Measurements from ENCODE around the gene SH3BP1.

- TF ChIP-seq, protein P1, sequence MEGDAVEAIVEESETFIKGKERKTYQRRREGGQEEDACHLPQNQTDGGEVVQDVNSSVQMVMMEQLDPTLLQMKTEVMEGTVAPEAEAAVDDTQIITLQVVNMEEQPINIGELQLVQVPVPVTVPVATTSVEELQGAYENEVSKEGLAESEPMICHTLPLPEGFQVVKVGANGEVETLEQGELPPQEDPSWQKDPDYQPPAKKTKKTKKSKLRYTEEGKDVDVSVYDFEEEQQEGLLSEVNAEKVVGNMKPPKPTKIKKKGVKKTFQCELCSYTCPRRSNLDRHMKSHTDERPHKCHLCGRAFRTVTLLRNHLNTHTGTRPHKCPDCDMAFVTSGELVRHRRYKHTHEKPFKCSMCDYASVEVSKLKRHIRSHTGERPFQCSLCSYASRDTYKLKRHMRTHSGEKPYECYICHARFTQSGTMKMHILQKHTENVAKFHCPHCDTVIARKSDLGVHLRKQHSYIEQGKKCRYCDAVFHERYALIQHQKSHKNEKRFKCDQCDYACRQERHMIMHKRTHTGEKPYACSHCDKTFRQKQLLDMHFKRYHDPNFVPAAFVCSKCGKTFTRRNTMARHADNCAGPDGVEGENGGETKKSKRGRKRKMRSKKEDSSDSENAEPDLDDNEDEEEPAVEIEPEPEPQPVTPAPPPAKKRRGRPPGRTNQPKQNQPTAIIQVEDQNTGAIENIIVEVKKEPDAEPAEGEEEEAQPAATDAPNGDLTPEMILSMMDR (IDR thresholded peaks at IDR 0.05) = no peak
- TF ChIP-seq POLR2A (IDR thresholded peaks at IDR 0.05) = no peak
Observed at GRCh38 chr22:37690901-37691504, 51.5 kb downstream of the SH3BP1 start.
